ENCODE results near the gene PDE6C.
A peak's percentile ranks its signal among the peaks of the same experiment; 100 is the strongest.

PDE6C gene

DNA sequence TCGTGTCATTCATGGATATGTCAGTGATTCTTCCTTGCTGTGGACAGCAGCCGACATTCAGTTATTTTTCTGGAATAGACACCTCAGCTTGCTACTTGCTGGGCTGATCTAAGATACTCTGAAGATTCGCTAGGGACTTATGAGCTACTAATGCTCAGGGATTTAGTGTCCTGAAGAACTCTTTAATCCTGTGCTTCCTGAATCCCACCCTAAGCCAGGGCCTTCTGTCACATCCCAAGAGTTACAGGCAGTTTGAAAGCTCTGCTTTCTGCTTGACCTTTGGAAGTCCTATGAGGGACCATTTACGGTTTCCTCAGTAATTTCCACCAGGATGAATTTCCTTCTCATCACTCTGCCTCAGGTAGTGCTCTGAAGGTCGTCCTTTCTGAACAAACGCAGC, at the start of gene PDE6C:
TSS of gene PDE6C (plus strand) at position 227 of the 400 bp plus-strand sequence. CDS start 189 bp downstream, outside the sequence.
- no peak for DNase-seq (ENCODE audit: low read depth)

DNA sequence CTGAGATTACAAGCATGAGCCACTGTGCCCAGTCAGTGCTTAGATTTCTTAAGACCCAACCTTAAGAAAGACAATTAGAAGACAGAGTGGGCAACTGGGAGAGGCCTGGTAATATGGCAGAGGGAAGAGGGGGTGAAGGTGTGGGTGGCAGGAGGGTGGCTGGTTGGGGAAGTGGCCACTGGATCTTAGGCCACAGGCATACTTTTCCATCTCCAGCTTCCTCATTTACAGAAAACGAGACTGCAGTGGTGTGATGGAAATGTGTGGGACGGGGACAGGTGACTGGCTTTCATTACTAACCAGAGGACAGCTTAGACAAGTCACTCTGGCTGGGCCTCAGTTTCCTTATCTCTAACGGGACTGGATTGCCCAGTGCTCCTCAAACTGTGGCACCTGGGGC, 46.9 kb upstream of the PDE6C start:
- no peak for DNase-seq (ENCODE audit: low read depth)

DNA sequence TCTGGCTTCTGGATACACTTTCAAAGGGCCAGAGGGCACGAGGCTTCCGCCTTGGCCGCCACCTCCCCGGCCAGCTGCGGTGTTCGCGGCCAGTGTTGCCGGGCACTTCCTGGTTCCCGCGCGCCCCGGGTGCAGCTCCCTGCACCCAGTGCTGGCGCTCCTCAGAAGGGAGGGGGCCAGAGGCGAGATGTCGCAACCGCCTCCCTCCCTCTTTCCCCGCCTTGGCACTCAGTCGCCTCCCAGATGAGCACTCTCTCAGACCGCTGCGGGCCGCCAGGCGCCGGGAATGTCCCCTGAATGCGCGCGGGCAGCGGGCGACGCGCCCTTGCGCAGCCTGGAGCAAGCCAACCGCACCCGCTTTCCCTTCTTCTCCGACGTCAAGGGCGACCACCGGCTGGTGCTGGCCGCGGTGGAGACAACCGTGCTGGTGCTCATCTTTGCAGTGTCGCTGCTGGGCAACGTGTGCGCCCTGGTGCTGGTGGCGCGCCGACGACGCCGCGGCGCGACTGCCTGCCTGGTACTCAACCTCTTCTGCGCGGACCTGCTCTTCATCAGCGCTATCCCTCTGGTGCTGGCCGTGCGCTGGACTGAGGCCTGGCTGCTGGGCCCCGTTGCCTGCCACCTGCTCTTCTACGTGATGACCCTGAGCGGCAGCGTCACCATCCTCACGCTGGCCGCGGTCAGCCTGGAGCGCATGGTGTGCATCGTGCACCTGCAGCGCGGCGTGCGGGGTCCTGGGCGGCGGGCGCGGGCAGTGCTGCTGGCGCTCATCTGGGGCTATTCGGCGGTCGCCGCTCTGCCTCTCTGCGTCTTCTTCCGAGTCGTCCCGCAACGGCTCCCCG, 45.7 kb upstream of the PDE6C start, which contains the start of gene FFAR4:
TSS of gene FFAR4 (plus strand) at position 231 of the 842 bp plus-strand sequence. CDS start at position 287, 56 bp downstream.
- DNase-seq (ENCODE audit: low read depth): no peak

DNA sequence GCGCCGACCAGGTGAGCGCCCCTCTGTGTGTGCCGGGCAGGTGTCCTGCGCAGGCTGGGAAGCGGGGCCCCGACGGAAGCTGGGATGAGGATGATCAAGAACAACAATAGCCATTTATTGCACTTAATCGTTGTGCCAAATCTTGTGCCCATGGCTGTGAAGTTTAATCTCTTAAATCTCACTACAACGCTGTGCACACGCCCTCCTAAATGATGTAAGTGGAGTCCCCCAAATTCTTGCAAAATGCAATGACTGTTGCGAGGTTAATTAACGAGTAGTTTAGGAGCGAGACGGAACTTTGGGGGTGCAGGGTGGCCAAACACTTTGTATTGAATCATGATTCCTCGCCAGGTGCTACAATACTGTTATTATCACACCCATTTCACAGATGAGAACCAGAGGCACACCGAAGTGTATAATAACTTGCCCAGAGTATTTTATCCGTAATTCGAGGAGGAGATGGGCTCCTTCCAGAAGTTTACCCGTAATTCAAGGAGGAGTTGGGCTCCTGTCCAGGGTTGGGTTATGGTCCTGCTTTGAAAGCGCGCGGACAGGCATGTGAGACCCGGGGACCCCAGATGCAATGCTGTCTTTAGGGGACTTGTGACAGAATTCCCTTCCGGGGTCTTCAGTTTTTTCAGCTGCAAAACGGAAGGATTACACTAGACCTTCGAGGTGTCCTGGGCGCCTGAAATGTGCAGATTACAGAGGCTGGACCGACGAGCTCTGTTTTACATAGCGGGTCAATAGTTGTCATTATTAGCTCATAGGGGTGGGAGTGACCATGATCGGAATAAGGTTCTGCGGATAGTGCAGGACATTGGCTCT, 44.8 kb upstream of the PDE6C start:
- no peak for DNase-seq (ENCODE audit: low read depth)

DNA sequence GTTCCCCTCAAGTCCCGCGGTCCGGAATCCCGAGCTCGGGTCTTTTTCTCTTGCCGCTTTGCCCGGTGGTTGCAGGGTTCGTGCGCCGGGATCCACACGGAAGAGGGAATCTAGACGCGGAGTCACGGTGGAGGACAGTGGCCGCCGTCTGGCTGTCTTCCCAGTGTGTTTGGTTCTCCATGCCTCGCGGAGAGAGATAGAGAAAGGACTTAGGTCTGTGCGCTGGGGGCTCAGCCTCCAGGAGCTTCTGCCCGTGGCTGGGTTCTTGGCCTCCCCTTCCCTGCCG, 44.3 kb upstream of the PDE6C start:
- no peak for DNase-seq (ENCODE audit: low read depth)

DNA sequence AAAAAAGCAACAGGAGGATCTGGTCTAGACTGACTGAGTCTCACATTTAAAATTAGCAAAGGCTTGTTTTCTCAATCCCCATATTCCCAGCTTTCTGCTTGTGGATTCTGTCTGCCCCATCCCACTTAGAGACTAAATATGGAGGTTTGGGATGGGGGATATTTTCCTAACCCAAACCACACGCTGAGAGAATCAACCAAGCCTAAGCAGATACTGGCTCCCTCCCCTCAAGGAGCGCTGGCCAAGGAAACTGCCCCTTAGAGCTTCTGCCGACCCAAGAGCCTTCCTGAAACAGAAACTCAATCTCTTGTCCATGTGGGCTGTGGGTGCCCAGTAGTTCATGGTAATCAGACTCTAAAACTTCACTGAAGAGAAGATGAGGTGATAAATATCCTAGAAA, 42.0 kb upstream of the PDE6C start:
- DNase-seq (ENCODE audit: low read depth): no peak

DNA sequence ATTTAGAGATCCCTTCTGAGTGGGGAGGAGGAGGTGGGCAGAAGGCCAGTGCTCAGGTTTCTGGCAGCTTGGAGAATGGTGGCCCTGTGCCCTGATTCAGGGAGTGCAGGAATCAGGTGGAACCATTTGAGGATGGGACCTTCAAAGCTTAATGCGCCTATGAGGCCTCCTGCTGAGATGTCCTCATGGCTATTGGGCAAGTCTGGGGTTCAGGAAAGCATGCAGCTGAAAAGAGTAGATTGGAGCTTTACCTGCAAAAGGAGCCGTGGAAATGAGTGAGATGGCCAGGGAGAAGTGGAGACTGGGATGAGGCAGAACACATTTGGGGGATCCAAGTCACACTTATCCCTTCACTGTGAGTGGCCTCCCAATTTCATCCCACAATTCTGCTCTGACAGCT, 39.7 kb upstream of the PDE6C start:
- DNase-seq (ENCODE audit: low read depth): no peak

DNA sequence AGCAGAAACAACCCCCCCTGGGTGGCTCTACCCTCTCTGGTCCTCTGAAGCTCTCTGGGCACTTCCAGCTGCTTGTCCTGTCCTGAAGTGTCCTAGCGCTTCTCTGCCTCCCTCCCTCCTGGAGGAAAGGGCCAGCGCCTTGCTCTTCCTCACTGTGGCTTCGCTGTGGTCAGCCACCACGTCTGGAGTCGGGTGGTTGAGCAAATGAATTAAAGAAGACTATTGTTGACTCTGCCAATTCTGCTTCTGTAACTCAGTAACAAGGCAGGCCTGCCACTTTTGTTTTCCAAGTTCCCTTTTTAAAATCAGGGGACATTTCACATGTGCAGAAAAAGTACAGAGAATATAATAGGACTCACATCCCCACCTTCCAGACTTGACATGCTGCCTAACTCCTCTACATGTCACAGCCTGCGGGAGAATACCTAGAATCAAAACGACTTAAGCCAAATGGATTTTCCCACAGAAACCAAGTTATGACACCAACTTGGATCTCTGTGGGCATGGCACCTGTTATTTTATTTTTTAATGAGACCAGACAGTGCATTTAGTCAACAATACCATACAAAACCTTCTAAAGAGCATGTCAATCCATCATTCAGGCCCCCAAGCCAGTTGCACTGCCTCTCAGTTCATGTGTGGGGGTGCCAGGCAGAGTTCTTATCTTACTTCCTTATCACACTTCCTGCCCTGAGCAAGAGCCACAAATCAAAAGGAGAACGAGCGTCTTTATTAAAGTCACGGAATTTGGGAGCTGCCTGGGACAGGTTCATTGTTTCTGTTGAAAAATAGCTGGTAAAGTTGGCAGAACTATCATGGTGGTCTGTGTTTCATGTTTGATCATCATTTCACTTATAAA, 39.1 kb upstream of the PDE6C start:
- no peak for DNase-seq (ENCODE audit: low read depth)

DNA sequence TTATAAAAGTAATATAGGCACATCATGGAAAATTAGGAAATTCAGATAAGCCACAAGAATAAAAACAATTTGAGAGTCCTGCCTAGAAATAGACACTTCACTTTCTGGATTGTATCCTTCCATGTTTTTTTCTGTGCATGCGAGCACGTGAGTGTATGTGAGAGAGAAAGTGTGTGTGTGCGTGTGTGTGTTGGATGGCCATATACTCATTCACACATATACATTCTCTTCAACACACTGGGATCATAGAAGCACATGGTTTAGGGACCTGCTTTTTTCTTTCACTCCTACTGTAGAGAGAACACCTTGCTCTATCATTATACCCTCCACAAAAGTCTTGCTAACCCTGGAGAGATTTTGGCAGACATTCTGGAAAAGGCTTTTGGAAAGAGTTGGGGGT, 38.4 kb upstream of the PDE6C start:
- no peak for DNase-seq (ENCODE audit: low read depth)

DNA sequence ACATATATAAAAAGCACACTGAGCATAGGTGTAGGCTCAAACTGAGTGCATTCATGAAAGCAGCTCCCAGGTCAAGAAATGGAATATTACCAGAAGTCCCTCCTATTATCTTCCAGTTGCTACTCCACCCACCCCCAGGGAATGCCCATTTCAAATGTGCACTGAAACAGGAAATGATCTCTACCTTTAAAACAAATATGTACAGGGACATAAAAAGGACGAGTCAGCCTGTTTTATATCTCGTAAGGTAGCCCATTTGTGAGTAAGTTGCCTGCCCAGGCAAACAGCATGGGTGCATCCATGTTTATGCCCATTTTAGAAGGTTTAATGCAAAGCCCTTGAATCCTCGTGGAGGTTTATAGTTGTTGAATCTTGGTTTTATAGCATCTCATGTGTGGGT, 35.4 kb upstream of the PDE6C start:
- no peak for DNase-seq (ENCODE audit: low read depth)

DNA sequence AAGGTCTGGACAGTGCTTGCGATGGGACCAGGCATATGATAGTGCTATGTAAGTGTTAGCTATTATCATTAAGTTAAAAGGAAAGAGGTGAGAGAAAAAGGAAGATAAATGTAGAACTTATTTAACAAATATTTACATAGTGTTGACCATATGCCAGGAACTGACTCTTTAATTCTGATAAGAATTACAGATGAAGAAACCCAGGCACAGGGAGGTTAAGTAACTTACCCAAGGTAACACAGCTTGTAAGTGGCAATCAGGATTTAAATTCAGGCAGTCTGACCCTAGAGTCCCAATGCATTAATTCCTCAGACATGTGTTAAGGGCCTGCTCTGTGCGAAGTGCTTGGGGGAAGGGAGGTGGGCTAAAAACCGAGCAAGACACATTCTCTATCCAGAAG, 34.8 kb upstream of the PDE6C start:
- no peak for DNase-seq (ENCODE audit: low read depth)

DNA sequence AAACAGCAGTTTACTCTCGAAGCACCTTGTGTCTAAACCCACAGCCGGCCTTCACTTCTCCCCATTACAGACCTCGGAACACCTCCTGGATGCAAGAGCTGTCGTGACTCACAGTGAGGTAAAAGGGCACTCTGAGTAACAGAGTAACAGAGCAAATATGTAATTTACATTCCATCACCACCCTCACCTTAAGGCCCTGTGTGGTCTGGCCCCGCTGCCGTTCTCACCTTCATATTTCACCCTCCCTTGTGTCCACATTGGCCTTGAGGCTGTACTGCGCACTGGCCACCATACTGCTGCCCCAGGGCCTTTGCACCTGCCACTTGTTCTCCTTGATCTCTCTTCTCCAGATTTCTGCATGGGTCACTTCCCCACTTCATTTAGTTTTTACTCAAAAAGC, 33.2 kb upstream of the PDE6C start:
- peak; percentile 63 for DNase-seq (ENCODE audit: low read depth)

DNA sequence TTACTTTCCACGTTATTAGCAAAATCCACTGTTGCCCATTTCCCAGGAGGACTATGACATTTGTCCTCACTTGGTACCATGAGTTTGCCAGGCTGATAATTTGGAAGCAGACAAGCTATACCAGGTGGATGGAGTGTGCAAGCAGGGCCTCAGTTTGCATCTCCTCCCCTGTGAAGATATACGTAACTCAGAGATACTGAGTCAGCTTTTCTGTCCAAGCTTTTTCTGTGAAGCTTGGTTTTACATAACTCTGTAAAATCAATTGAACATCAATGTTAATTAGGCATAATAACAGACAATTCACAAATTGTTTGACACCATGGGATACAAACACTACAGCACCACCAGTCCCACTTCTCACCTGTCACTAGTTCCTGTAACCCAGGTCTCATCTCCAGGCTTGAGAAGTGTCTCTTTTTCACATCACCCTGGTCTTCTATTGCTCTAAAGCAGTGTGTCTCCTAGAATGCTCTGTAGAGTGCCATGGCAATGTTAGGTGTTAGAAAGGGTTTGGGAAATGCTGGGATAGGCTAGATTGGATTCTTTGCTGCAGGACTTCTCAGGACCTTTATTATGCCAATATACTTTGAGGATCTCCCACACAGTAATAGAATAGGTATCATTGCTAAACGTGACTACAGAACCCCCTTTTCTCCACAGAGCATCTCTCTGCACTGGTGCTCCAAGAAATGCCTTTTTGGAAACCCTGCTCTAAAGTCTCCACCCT, 32.2 kb upstream of the PDE6C start:
- DNase-seq (ENCODE audit: low read depth): no peak

DNA sequence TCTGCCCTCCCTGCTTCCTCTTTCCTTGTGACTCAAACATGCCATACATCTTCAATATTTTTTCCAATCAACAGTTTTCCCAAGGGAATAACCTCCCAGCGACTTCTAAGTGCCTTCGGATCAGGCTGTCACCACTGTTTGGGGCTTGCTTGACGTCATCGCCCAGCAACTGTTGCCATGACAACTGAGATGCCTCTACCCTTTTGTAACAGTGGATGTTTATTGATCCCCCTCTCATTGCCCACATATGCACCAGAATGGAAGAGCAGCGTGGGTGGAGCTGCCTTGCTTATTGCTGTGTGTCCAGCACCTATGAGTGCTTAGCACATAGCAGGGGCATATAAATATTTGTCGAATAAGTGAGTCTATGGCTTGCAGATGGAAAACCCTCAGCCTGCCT, 31.5 kb upstream of the PDE6C start:
- peak; percentile 40 for DNase-seq (ENCODE audit: low read depth)

DNA sequence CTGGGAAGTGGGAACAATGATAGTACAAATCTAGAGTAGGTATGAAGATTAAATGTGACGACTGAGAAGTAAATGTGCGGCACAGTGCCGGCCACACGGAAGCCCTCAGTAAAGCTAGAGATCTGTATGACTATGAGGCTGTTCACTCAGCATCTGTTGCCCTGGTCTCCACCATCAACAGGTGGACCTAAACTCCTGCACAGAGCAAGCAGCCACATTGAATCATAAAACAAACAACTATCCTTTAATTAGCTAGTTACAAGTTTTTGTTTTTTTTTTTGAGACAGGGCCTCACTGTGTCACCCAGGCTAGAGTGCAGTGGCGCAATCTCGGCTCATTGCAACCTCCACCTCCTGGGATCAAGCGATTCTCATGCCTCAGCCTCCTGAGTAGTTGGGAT, 27.9 kb upstream of the PDE6C start:
- no peak for DNase-seq (ENCODE audit: low read depth)

DNA sequence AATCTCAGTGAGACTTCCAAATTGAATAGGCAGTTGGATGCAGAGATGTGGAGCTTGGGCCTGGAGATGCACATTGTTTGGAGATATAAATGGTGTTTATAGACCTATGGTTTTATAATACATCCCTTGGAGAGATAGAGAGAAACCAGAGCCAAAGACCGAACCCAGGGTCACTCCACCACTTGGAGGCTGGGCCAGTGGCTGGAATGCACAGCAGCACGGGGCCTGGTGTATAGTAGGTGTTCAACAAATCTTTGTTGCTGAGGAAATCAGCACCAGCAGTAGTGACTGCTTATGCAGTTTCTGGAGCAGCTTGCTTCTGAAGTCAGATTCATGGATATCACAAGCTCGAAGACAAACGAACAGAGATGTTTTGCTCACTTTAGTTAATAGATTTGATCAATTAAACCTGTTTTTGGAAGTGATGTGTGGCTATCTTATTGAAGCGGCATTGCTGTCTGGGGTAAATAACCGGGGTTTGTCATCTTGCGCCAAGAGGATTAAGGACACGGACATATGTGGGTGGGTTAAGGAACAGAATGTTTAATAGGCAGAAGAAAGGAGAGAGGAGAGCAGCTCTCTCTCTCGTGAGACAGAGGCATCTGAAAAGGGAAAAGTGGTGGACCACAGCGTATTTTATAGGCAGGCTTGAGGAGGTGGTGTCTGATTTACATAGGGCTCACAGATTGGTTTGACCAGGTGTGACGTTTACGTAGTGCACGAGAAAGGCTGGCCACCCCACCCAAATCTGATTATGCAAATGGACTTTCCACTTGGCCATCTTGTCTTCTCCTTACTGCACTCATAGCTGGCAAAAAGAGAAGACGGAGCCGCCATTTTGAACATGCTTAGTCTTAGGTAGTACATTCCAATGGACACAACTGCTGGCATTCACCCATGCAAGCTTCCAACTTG, 22.4 kb upstream of the PDE6C start:
- DNase-seq (ENCODE audit: low read depth): no peak

DNA sequence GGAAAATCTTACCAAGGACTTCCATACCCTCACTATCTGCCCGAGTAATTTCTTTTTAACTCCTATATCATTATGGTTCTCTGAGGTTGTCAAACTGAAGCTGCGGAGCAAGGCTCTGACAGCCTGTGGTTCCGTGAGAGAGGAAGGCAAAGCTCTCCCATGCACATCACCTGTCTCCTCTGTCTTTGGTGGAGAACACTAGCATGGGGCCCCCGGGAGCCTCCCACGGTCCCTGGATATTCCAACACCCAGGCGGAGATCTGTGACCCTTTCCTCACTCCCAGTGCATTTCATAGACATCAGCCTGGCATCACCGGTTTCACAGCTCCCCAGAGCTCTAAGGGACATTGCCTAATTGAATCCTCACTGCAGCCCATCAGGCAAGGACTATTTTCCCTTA, 21.7 kb upstream of the PDE6C start:
- no peak for DNase-seq (ENCODE audit: low read depth)

DNA sequence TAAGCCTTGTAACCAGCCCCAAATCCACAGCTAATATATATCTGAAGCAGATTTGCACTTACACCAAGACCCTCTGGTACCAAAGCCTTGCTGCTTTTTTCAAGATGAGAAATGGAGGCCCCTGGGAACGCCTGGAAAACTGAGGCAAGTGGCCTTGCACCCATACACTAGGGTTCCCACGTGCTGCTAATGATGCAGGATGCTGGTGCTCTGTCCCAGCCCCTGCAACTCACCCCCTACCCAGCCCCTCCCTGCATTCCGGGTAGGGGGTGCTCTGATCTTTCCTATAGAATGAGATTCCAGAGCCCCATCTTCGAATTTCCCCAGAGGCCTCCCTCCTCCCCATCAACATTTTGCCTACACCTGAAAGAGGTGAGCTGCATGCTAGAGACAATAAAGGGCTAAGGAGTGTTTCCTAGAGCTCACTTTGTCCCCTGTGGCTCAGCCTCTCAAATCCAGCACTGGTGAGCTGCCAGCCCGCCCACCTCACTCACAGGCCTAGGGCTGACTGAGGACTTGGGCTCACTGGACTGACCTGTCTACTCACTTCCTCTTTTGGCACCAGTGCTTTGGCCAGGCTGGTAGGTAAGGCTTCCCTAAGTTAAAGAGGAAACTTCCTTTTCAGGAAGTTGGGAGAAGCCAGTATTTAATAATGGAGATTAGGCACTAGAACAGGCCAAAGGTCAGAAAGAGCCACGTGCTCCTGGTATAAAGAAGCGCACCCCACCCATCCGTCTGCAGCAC, 21.1 kb upstream of the PDE6C start:
- no peak for DNase-seq (ENCODE audit: low read depth)

DNA sequence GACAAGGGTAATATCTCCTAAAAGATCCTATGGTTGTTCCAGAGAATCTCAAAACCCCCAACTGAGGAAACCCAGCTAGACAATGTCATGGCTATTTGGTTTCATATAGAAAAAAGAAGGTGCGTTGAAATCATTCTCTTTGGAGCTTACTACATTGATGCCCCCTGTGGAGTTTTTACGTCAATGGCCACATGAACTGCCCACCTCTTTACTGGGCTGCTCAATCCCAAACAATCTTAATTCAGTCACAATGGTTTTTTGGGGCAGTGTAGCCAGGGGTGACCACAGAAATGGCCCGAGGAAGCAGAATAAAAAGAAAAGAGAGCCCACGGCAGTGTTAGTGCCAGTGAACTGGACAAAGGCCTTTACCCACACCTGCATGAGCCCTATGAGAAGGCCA, 19.1 kb upstream of the PDE6C start:
- DNase-seq (ENCODE audit: low read depth): no peak

DNA sequence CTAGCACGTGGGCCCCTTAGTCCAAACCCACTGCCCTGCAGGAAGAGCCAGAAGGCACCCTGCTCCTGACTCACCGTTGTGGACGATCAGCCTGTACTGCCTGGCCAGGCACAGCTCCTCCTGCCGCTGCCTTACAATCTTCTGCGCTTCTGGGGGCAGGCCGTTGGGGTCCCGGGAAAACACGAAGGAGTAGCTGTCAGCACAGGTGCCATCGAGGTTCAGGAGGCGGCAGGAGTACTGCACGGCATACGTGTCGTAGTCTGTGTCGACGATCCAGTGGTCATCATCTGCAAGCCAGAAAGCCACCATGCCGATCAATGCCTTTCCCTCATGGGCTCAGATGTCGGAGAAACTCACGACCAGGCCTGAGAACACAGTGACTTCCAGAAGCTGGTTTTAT, 18.6 kb upstream of the PDE6C start:
- no peak for DNase-seq (ENCODE audit: low read depth)

Data from ELR (cell line).